Ectodermal cell (in vitro differentiated cells): ENCODE data around the gene RPL21.

ENCODE experiments used
- H3K27ac ChIP-seq: 2 replicates; pipeline ENCODE4 v1.7.0; 2013; ENCODE audit warnings: mild to moderate bottlenecking, low read depth, low read length; ENCODE audit not compliant: insufficient read depth, poor library complexity, severe bottlenecking
- H3K27me3 ChIP-seq: 2 replicates; pipeline ENCODE4 v1.7.0; 2013; ENCODE audit warnings: mild to moderate bottlenecking, low read length; ENCODE audit not compliant: insufficient read depth, control insufficient read depth, poor library complexity, severe bottlenecking
- H3K36me3 ChIP-seq: one replicate; pipeline ENCODE4 v1.7.0; 2013; ENCODE audit warnings: low read length; ENCODE audit not compliant: control insufficient read depth, insufficient read depth
- H3K4me1 ChIP-seq: one replicate; pipeline ENCODE4 v1.7.0; 2013; ENCODE audit warnings: low read length; ENCODE audit not compliant: control insufficient read depth, insufficient read depth
- H3K4me3 ChIP-seq: 2 replicates; pipeline ENCODE4 v1.7.0; 2013; ENCODE audit warnings: low read depth, low read length, control low read depth; ENCODE audit not compliant: insufficient read depth
- H3K9me3 ChIP-seq: 2 replicates; pipeline ENCODE4 v1.7.0; 2013; ENCODE audit warnings: mild to moderate bottlenecking, low read length, moderate library complexity; ENCODE audit not compliant: control insufficient read depth
- WGBS, 2 experiments: methylation state at CpG; one replicate each; pipeline ENCODE4 v1.1.7; 2013; ENCODE audit warnings: missing lambda C conversion rate in 2 of 2; 5-methylcytosine and 5-hydroxymethylcytosine counted together

Gene RPL21

GRCh38 chr13:27257233-27257568, 5.8 kb downstream of the RPL21 start:
- H3K36me3 ChIP-seq = peaks cover 18% of the 10 kb centered on the region
- no peaks in the 10 kb centered on the region for H3K27me3 ChIP-seq
- 92 to 96% methylated on average over 3 of the region's 3 CpGs for WGBS, 2 experiments
- H3K9me3 ChIP-seq = no peaks in the 10 kb centered on the region
- H3K4me1 ChIP-seq = peaks cover 3% of the 10 kb centered on the region
- no peak overlapping the region for H3K4me3 ChIP-seq
- H3K27ac ChIP-seq = no peak overlapping the region

- peaks cover 3% of the 10 kb centered on the region for H3K4me1 ChIP-seq
- H3K4me3 ChIP-seq = no peak overlapping the region
- H3K9me3 ChIP-seq = no peaks in the 10 kb centered on the region
- peaks cover 18% of the 10 kb centered on the region for H3K36me3 ChIP-seq
- 91 to 95% methylated on average over 11 of the region's 11 CpGs for WGBS, 2 experiments
- H3K27ac ChIP-seq = no peak overlapping the region
- H3K27me3 ChIP-seq = no peaks in the 10 kb centered on the region
These were observed 6.4 kb downstream of the RPL21 start for GRCh38 chr13:27257648-27258253.

- Histone ChIP-seq H3K36me3 (peaks cover 18% of the 10 kb centered on the region), H3K27ac (no peak overlapping the region), H3K4me1 (peaks cover 1% of the 10 kb centered on the region), H3K9me3 (no peaks in the 10 kb centered on the region), H3K27me3 (no peaks in the 10 kb centered on the region), H3K4me3 (no peak overlapping the region)
- 96 to 97% methylated on average over 5 of the region's 5 CpGs for WGBS, 2 experiments
These were observed 7.5 kb downstream of the RPL21 start for GRCh38 chr13:27258637-27259386.

GRCh38 chr13:27259831-27260230, 8.5 kb downstream of the RPL21 start:
- Histone ChIP-seq H3K9me3 (no peaks in the 10 kb centered on the region), H3K27ac (no peak overlapping the region), H3K36me3 (peaks cover 18% of the 10 kb centered on the region), H3K4me3 (no peak overlapping the region), H3K27me3 (no peaks in the 10 kb centered on the region), H3K4me1 (no peaks in the 10 kb centered on the region)
- WGBS, 2 experiments = 94 to 97% methylated on average over 2 of the region's 2 CpGs

GRCh38 chr13:27261396-27261795, 10.0 kb downstream of the RPL21 start:
- peaks cover 18% of the 10 kb centered on the region for H3K36me3 ChIP-seq
- no peaks in the 10 kb centered on the region for H3K27me3 ChIP-seq
- 93 to 97% methylated on average over 3 to 4 of the region's 5 CpGs for WGBS, 2 experiments
- H3K4me3 ChIP-seq = no peak overlapping the region
- no peak overlapping the region for H3K27ac ChIP-seq
- no peaks in the 10 kb centered on the region for H3K4me1 ChIP-seq
- no peaks in the 10 kb centered on the region for H3K9me3 ChIP-seq

GRCh38 chr13:27263438-27263837, 12.1 kb downstream of the RPL21 start:
- WGBS, 2 experiments = 85 to 88% methylated on average over 2 of the region's 2 CpGs
- Histone ChIP-seq H3K36me3 (peaks cover 5% of the 10 kb centered on the region), H3K4me3 (no peak overlapping the region), H3K9me3 (no peaks in the 10 kb centered on the region), H3K4me1 (no peaks in the 10 kb centered on the region), H3K27me3 (no peaks in the 10 kb centered on the region), H3K27ac (no peak overlapping the region)

GRCh38 chr13:27264181-27264580, 12.8 kb downstream of the RPL21 start:
- no peaks in the 10 kb centered on the region for H3K9me3 ChIP-seq
- H3K27me3 ChIP-seq = peaks cover 5% of the 10 kb centered on the region
- H3K4me3 ChIP-seq = no peak overlapping the region
- H3K27ac ChIP-seq = no peak overlapping the region
- H3K36me3 ChIP-seq = no peaks in the 10 kb centered on the region
- 85 to 92% methylated on average over 5 of the region's 5 CpGs for WGBS, 2 experiments
- no peaks in the 10 kb centered on the region for H3K4me1 ChIP-seq

GRCh38 chr13:27264648-27265047, 13.3 kb downstream of the RPL21 start:
- 85 to 86% methylated on average over 1 of the region's 1 CpG for WGBS, 2 experiments
- Histone ChIP-seq H3K4me3 (no peak overlapping the region), H3K27me3 (peaks cover 10% of the 10 kb centered on the region), H3K4me1 (no peaks in the 10 kb centered on the region), H3K36me3 (no peaks in the 10 kb centered on the region), H3K27ac (no peak overlapping the region), H3K9me3 (no peaks in the 10 kb centered on the region)

GRCh38 chr13:27266917-27267316, 15.6 kb downstream of the RPL21 start:
- 88 to 89% methylated on average over 2 of the region's 2 CpGs for WGBS, 2 experiments
- Histone ChIP-seq H3K4me3 (no peak overlapping the region), H3K36me3 (no peaks in the 10 kb centered on the region), H3K27me3 (peaks cover 30% of the 10 kb centered on the region), H3K4me1 (no peaks in the 10 kb centered on the region), H3K9me3 (no peaks in the 10 kb centered on the region), H3K27ac (no peak overlapping the region)

- H3K4me1 ChIP-seq = no peaks in the 10 kb centered on the region
- H3K4me3 ChIP-seq = no peak overlapping the region
- H3K9me3 ChIP-seq = no peaks in the 10 kb centered on the region
- 90 to 95% methylated on average over 2 of the region's 2 CpGs for WGBS, 2 experiments
- H3K27ac ChIP-seq = no peak overlapping the region
- no peaks in the 10 kb centered on the region for H3K36me3 ChIP-seq
- peaks cover 37% of the 10 kb centered on the region for H3K27me3 ChIP-seq
These were observed 16.2 kb downstream of the RPL21 start for GRCh38 chr13:27267596-27267995.
